SU-DHL-6 (cell line): ENCODE measurements around the gene CIRBP.

Experiments
- H2AFZ ChIP-seq: fragments of 200-600 bp; sonication (generic); 2 replicates; pipeline ENCODE4 v1.6.1; 2014; ENCODE audit warnings: low read depth, mild to moderate bottlenecking, moderate library complexity, mixed read lengths, antibody characterized with exemption, low read length; ENCODE audit not compliant: severe bottlenecking
- H3F3A ChIP-seq: fragments of 200-600 bp; shearing (Covaris generic); 2 replicates; pipeline ENCODE4 v1.6.0; 2016; ENCODE audit warnings: antibody characterized with exemption, mild to moderate bottlenecking; ENCODE audit not compliant: insufficient read depth
- H3K27ac ChIP-seq: fragments of 200-600 bp; sonication (generic); 2 replicates; pipeline ENCODE4 v1.5.1; 2016; ENCODE audit warnings: low read depth, mild to moderate bottlenecking, low read length, moderate library complexity, mixed read lengths
- H3K27me3 ChIP-seq: fragments of 200-600 bp; sonication (generic), shearing (Covaris generic); 2 replicates; pipeline ENCODE4 v1.6.0; 2014; ENCODE audit warnings: mild to moderate bottlenecking, low read length
- H3K36me3 ChIP-seq: fragments of 200-600 bp; sonication (generic); 2 replicates; pipeline ENCODE4 v1.6.1; 2014; ENCODE audit warnings: mild to moderate bottlenecking, low read length, mixed read lengths
- H3K4me2 ChIP-seq: fragments of 300-600, 200-600 bp; shearing (Covaris generic), sonication (generic); 2 replicates; pipeline ENCODE4 v1.6.0; 2014; ENCODE audit warnings: low read length, low read depth, mild to moderate bottlenecking; ENCODE audit not compliant: poor library complexity, severe bottlenecking
- H3K4me3 ChIP-seq: fragments of 200-600 bp; sonication (generic); 2 replicates; pipeline ENCODE4 v1.5.1; 2014; ENCODE audit warnings: antibody characterized with exemption, low read length, mild to moderate bottlenecking, mixed read lengths; ENCODE audit not compliant: insufficient read depth, poor library complexity, severe bottlenecking
- H3K79me2 ChIP-seq: fragments of 200-600 bp; sonication (generic); 2 replicates; pipeline ENCODE4 v1.6.1; 2014; ENCODE audit warnings: mild to moderate bottlenecking, low read length, moderate library complexity; ENCODE audit not compliant: insufficient read depth
- H3K9ac ChIP-seq: fragments of 200-600 bp; sonication (generic); 2 replicates; pipeline ENCODE4 v1.7.0; 2014; ENCODE audit warnings: mild to moderate bottlenecking, low read length
- H3K9me2 ChIP-seq: fragments of 200-600 bp; sonication (generic); replicated peaks from 2 replicates; pipeline ENCODE4 v1.6.1; 2014; ENCODE audit warnings: low read length; ENCODE audit not compliant: insufficient read depth
- H3K9me3 ChIP-seq: fragments of 200-600 bp; sonication (generic); 2 replicates; pipeline ENCODE4 v1.6.1; 2014; ENCODE audit warnings: low read length, mixed read lengths; ENCODE audit not compliant: insufficient read depth
- H4K20me1 ChIP-seq: fragments of 200-600 bp; sonication (generic); 2 replicates; pipeline ENCODE4 v1.6.1; 2014; ENCODE audit warnings: low read depth, mild to moderate bottlenecking, antibody characterized with exemption, low read length, moderate library complexity, mixed read lengths
- EZH2phosphoT487 ChIP-seq: fragments of 200-600 bp; sonication (generic), shearing (Covaris generic); conservative IDR thresholded peaks from 2 replicates; pipeline ENCODE4 v1.6.1; 2018; ENCODE audit warnings: mild to moderate bottlenecking, antibody characterized with exemption, low read length, moderate library complexity, mixed read lengths
- TF ChIP-seq, protein P1 (sequence below): fragments of 200-600 bp; sonication (generic); IDR thresholded peaks from one replicate; pipeline ENCODE4 v1.5.1; 2017; ENCODE audit warnings: antibody characterized with exemption, mild to moderate bottlenecking, low read length, moderate library complexity; ENCODE audit not compliant: insufficient read depth, poor library complexity, severe bottlenecking

The CIRBP gene

DNA sequence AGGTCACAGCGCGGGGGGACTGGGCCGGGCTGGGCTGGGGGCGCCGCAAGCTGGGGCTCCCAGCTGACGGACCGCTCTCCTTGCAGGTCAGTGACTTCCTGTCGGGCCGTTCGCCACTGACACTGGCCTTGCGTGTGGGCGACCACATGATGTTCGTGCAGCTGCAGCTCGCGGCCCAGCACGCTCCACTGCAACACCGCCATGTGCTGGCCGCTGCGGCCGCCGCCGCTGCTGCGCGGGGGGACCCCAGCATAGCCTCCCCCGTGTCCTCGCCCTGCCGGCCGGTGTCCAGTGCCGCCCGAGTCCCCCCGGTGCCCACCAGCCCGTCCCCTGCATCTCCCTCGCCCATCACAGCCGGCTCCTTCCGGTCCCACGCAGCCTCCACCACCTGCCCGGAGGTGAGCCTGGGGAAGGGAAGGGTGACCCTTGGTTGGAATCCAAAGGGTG lies 15.0 kb upstream of the CIRBP start:
- H3K9me3 ChIP-seq = no peaks in the 10 kb centered on the region
- no peaks in the 10 kb centered on the region for H3K9me2 ChIP-seq
- H3K79me2 ChIP-seq = peaks cover 27% of the 10 kb centered on the region
- H3K4me2 ChIP-seq = no peak overlapping the region
- H3K9ac ChIP-seq = no peak overlapping the region
- H2AFZ ChIP-seq = no peak overlapping the region
- H3F3A ChIP-seq = peaks cover 31% of the 10 kb centered on the region
- H3K4me3 ChIP-seq = no peak overlapping the region
- TF ChIP-seq EZH2phosphoT487 = no peak
- TF ChIP-seq, protein P1, sequence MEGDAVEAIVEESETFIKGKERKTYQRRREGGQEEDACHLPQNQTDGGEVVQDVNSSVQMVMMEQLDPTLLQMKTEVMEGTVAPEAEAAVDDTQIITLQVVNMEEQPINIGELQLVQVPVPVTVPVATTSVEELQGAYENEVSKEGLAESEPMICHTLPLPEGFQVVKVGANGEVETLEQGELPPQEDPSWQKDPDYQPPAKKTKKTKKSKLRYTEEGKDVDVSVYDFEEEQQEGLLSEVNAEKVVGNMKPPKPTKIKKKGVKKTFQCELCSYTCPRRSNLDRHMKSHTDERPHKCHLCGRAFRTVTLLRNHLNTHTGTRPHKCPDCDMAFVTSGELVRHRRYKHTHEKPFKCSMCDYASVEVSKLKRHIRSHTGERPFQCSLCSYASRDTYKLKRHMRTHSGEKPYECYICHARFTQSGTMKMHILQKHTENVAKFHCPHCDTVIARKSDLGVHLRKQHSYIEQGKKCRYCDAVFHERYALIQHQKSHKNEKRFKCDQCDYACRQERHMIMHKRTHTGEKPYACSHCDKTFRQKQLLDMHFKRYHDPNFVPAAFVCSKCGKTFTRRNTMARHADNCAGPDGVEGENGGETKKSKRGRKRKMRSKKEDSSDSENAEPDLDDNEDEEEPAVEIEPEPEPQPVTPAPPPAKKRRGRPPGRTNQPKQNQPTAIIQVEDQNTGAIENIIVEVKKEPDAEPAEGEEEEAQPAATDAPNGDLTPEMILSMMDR = no peak
- H3K27me3 ChIP-seq = no peaks in the 10 kb centered on the region
- H3K27ac ChIP-seq = no peak overlapping the region
- no peaks in the 10 kb centered on the region for H4K20me1 ChIP-seq
- H3K36me3 ChIP-seq = no peaks in the 10 kb centered on the region

DNA sequence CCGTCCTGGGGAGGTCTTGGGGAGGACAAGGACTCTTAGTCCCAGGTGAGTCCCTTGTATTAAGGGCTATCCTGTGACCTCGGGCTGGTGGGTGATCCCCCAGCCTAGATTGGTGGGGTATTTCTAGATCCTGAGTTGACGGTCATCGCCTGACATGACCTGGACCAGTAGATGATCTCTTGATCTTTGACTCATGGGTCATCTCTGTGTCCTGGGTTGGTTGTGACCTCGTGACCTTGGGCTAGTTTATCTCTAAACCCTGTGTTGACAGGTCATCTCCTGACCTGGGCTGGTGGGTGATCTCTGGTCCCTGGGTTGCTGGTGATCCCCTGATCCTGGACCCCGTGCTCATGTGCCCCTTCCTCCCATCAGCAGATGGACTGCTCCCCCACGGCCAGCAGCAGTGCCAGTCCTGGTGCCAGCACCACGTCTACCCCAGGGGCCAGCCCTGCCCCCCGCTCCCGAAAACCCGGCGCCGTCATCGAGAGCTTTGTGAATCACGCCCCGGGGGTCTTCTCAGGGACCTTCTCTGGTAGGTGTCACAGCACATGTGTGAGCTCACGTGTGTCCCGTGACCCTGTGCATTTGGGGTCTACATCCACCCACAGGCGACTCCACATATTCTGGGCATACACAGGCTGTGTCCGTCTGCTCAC lies 14.5 kb upstream of the CIRBP start:
- H3K9ac ChIP-seq = no peak overlapping the region
- TF ChIP-seq EZH2phosphoT487 = no peak
- TF ChIP-seq, protein P1 = no peak
- H3K27me3 ChIP-seq = no peaks in the 10 kb centered on the region
- peaks cover 35% of the 10 kb centered on the region for H3F3A ChIP-seq
- H3K79me2 ChIP-seq = peaks cover 27% of the 10 kb centered on the region
- no peaks in the 10 kb centered on the region for H3K9me3 ChIP-seq
- no peak overlapping the region for H3K4me2 ChIP-seq
- no peaks in the 10 kb centered on the region for H3K36me3 ChIP-seq
- no peaks in the 10 kb centered on the region for H3K9me2 ChIP-seq
- H4K20me1 ChIP-seq = no peaks in the 10 kb centered on the region
- H2AFZ ChIP-seq = no peak overlapping the region
- H3K27ac ChIP-seq = no peak overlapping the region
- no peak overlapping the region for H3K4me3 ChIP-seq

DNA sequence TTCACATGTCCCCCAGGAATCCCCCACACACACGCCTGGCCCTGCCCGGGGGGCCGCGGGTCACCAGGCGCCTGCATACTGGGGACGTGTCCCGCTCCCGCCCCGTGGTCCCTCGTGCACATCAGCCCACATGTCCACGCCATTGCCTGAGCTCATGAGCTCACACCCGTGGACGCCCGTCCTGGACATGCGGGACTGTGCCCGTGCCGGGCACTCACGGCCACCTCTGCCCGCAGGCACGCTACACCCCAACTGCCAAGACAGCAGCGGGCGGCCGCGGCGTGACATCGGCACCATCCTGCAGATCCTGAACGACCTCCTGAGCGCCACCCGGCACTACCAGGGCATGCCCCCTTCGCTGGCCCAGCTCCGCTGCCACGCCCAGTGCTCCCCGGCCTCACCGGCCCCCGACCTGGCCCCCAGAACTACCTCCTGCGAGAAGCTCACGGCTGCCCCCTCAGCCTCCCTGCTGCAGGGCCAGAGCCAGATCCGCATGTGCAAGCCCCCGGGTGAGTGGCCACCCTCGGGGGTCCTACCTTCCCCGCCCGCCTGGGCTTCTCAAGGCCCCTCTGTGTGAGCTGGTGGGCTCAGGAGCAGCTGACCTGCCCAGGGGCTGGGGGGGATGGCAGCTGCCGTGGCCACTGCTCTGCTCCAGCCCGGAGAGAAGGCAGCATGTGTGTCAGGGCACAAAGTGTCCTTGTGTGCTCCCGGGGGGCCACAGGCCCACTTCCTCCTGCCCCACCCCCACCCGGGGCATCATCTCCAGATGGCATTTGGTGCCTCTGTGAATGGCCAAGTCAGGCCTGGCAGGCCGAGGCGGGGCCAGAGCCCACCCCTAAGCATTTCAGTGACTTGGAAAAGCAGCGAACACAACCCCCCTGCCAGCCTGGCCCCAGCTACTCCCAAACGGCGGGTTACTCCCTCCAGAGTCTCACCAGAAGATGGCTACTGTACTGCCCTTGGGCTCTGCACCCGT lies 13.7 kb upstream of the CIRBP start:
- H4K20me1 ChIP-seq = no peaks in the 10 kb centered on the region
- peaks cover 43% of the 10 kb centered on the region for H3F3A ChIP-seq
- H3K36me3 ChIP-seq = no peaks in the 10 kb centered on the region
- H3K9me3 ChIP-seq = no peaks in the 10 kb centered on the region
- H3K79me2 ChIP-seq = peaks cover 23% of the 10 kb centered on the region
- no peaks in the 10 kb centered on the region for H3K9me2 ChIP-seq
- H2AFZ ChIP-seq = no peak overlapping the region
- no peaks in the 10 kb centered on the region for H3K27me3 ChIP-seq
- TF ChIP-seq, protein P1 = no peak
- no peak for TF ChIP-seq EZH2phosphoT487
- no peak overlapping the region for H3K9ac ChIP-seq
- H3K27ac ChIP-seq = no peak overlapping the region
- no peak overlapping the region for H3K4me2 ChIP-seq
- no peak overlapping the region for H3K4me3 ChIP-seq
